H1 (cell line): ENCODE results near the gene ANKS1B. TPM values are rescaled to one million over a fixed set of nuclear protein-coding genes. Genes with fewer than 3 reads are reported as not detected.

Experiments used
- BACH1 ChIP-seq: IDR thresholded peaks from 2 replicates; pipeline ENCODE4 v1.6.1; 2012; ENCODE audit warnings: low read length, improper control_type of control experiment
- CHD7 ChIP-seq: fragments of 300-600 bp; sonication (generic); IDR thresholded peaks from 2 replicates; pipeline ENCODE4 v1.7.1; 2012; ENCODE audit warnings: low read length, moderate library complexity, mild to moderate bottlenecking, inconsistent platforms; ENCODE audit not compliant: insufficient replicate concordance
- EP300 ChIP-seq, 2 experiments: IDR thresholded peaks; 1 replicate in 1 of 2; 2 replicates in 1 of 2; pipeline ENCODE4 v1.6.1; 2011 to 2012; ENCODE audit warnings: low read depth in 2 of 2, low read length in 2 of 2, mild to moderate bottlenecking in 2 of 2, borderline replicate concordance in 1 of 2, inconsistent platforms in 1 of 2, moderate library complexity in 1 of 2
- KDM1A ChIP-seq: fragments of 200-600, 300-600 bp; sonication (generic); IDR thresholded peaks from 2 replicates; pipeline ENCODE4 v1.7.1; 2016; ENCODE audit warnings: mild to moderate bottlenecking, low read length, borderline replicate concordance
- POLR2A ChIP-seq, 2 experiments: IDR thresholded peaks; 1 replicate in 1 of 2; 2 replicates in 1 of 2; pipeline ENCODE4 v1.6.1; 2011; ENCODE audit warnings: low read depth in 2 of 2, low read length in 2 of 2, mild to moderate bottlenecking in 2 of 2; ENCODE audit errors: control extremely low read depth in 1 of 2
- POLR2AphosphoS5 ChIP-seq: IDR thresholded peaks from 2 replicates; pipeline ENCODE4 v1.6.1; 2011; ENCODE audit warnings: low read depth, low read length
- RFX5 ChIP-seq: IDR thresholded peaks from 2 replicates; pipeline ENCODE4 v1.6.1; 2011; ENCODE audit warnings: low read depth, low read length, improper control_type of control experiment, borderline replicate concordance
- SP4 ChIP-seq: IDR thresholded peaks from 2 replicates; pipeline ENCODE4 v1.6.1; 2012; ENCODE audit warnings: low read length, inconsistent platforms
- TBP ChIP-seq: IDR thresholded peaks from 2 replicates; pipeline ENCODE4 v1.6.1; 2011; ENCODE audit warnings: low read depth, low read length, improper control_type of control experiment
- TCF12 ChIP-seq: IDR thresholded peaks from 2 replicates; pipeline ENCODE4 v1.6.1; 2011; ENCODE audit warnings: low read depth, mild to moderate bottlenecking, low read length
- ZNF274 ChIP-seq: IDR thresholded peaks from 2 replicates; pipeline ENCODE4 v1.7.0; 2012; ENCODE audit warnings: low read length, borderline replicate concordance; ENCODE audit errors: extremely low read depth
- polyA plus RNA-seq, 7 experiments: library from polyadenylated mRNA; depleted of rRNA in 3 of 7; stranded (reverse) in 5 of 7; unstranded in 2 of 7; fragments of >200 nt in 5 of 7; fragments of 200-250 nt in 2 of 7; gene quantifications; 1 replicate in 5 of 7; 2 replicates in 1 of 7; 4 replicates in 1 of 7; pipeline versions ENCODE4 v1.2.1 to v1.2.3, GENCODE V29; 2011 to 2013; ENCODE audit warnings: missing spikeins in 2 of 7, mixed read lengths in 2 of 7
- total RNA-seq: library from RNA; stranded (reverse); fragmentation: NEBNext Ultra II Directional; extraction: Animal tissue kit (Norgen Biotek cat#: 25700); gene quantifications from 2 replicates; pipeline ENCODE4 v1.2.1, GENCODE V29; 2021

Gene ANKS1B
- total and polyA plus RNA-seq, 2 of the 8 experiments (the other 6 are each of a cell fraction or from before 2014, with no cell fraction given): 2.7 to 6.1 TPM

GRCh38 chr12:99618657-99619056 is 366.1 kb downstream of the ANKS1B start (continued):
- no peak for TF ChIP-seq CHD7
- no peak for TF ChIP-seq TBP
- TF ChIP-seq BACH1: no peak
- no peak for TF ChIP-seq POLR2AphosphoS5
- no peak for TF ChIP-seq ZNF274
- TF ChIP-seq SP4: no peak
- no peak for TF ChIP-seq RFX5
- no peak for TF ChIP-seq KDM1A
- TF ChIP-seq POLR2A (IDR thresholded peaks at IDR 0.05; ENCODE audit: control extremely low read depth in 1 of 2, low read depth in 2 of 2, low read length in 2 of 2): no peak
- no peak for TF ChIP-seq EP300 (IDR thresholded peaks at IDR 0.05; ENCODE audit: borderline replicate concordance in 1 of 2, low read depth in 2 of 2, low read length in 2 of 2)
- no peak for TF ChIP-seq TCF12
